NT2/D1 (cell line): ENCODE data around the gene RNF19B.

ENCODE experiments used
- SUZ12 ChIP-seq: IDR thresholded peaks from 2 replicates; pipeline ENCODE4 v1.6.1; 2011; ENCODE audit not compliant: insufficient read length, insufficient read depth; ENCODE audit errors: extremely low read depth
- YY1 ChIP-seq: IDR thresholded peaks from 2 replicates; pipeline ENCODE4 v1.6.1; 2011; ENCODE audit not compliant: insufficient read length, insufficient read depth
- ZNF274 ChIP-seq: IDR thresholded peaks from 2 replicates; pipeline ENCODE4 v1.6.1; 2011; ENCODE audit warnings: mild to moderate bottlenecking, low read depth, low read length

GRCh38 chr1:32991819-32992488, 27.3 kb upstream of the RNF19B start:
- TF ChIP-seq YY1: no peak
- no peak for TF ChIP-seq ZNF274
- TF ChIP-seq SUZ12: no peak
